Measurements from ENCODE around the gene CD44.

Gene CD44

DNA sequence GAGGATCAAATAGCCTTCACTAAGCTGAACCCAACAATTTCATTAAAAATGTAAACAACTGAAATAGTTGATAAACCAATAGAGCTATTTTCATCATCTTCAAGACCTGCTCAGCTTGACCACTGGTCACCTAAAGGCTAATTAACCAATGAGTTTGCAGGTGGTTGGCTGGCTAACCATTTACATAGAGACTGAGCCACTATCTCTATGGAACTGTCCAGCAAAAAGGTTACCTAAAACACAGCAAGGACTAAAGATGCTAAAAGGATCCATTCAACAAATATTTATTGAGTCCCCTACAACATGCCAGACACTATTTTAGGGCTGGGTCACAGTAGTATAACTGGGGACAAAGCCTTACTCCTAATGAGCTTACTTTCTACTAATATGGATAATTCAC is 123.8 kb downstream of the CD44 start:
- TF ChIP-seq MAX (IDR thresholded peaks at IDR 0.05), result no peak
- no peak for TF ChIP-seq TAF1 (IDR thresholded peaks at IDR 0.05; ENCODE audit: low read depth)
- TF ChIP-seq REST (IDR thresholded peaks at IDR 0.05; ENCODE audit: low read depth), result peak; percentile 72
- no peak for TF ChIP-seq EGR1 (IDR thresholded peaks at IDR 0.05)

DNA sequence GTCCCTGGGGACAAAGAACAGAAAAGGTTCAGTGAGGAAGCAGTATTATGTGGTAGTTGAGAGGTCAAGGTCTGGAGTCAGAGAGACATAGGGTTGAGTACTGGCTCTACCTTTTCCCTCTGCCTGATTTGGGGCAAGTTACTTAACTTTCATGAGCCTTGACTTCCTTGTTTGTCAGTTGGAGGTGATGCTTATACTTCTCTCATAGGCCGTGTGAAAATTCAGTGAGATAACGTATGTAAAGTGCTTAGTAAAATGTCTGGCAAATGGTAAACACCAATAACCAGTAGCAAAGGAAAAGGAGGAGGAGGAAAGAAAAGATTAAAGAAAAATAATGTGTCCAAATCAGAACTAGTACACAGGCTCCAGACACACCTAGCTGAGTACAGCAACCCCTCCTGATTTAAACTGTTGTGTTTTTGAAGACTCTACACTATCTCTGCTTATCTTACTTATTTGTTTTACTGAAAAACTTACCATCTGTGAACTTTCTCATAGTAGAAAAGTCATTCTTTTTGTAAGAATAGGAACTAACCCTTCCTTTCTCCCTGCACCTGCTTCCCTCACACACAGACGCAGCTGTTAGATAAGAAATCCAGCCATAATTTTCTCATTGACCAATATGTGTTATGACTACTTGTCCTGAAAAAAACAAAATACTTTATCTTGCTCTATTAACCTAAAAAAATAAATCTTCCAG is 126.9 kb downstream of the CD44 start:
- no peak for TF ChIP-seq FOXM1 (IDR thresholded peaks at IDR 0.05; ENCODE audit: borderline replicate concordance, low read depth)
- TF ChIP-seq TAF1 (IDR thresholded peaks at IDR 0.05; ENCODE audit: low read depth), result no peak
- TF ChIP-seq EGR1 (IDR thresholded peaks at IDR 0.05), result no peak
- no peak for TF ChIP-seq REST (IDR thresholded peaks at IDR 0.05; ENCODE audit: low read depth)
- no peak for TF ChIP-seq CEBPB (IDR thresholded peaks at IDR 0.05)
- no peak for TF ChIP-seq NFIC (IDR thresholded peaks at IDR 0.05)
- TF ChIP-seq CREB1 (IDR thresholded peaks at IDR 0.05; ENCODE audit: low read depth), result no peak
- no peak for TF ChIP-seq ZBTB7A (IDR thresholded peaks at IDR 0.05; ENCODE audit: low read depth)
- TF ChIP-seq MAX (IDR thresholded peaks at IDR 0.05), result no peak
- no peak for TF ChIP-seq TEAD4 (IDR thresholded peaks at IDR 0.05)

- TF ChIP-seq FOXM1 (IDR thresholded peaks at IDR 0.05; ENCODE audit: borderline replicate concordance, low read depth) (no peak), MAX (IDR thresholded peaks at IDR 0.05) (no peak), ZBTB7A (IDR thresholded peaks at IDR 0.05; ENCODE audit: low read depth) (no peak)
These were observed 128.5 kb downstream of the CD44 start for GRCh38 chr11:35267504-35267903.

GRCh38 chr11:35270342-35270741 is 131.4 kb downstream of the CD44 start:
- no peak for TF ChIP-seq REST (IDR thresholded peaks at IDR 0.05; ENCODE audit: low read depth)
- no peak for TF ChIP-seq ZBTB7A (IDR thresholded peaks at IDR 0.05; ENCODE audit: low read depth)
- TF ChIP-seq YY1 (IDR thresholded peaks at IDR 0.05; ENCODE audit: low read depth), result no peak

GRCh38 chr11:35271031-35271430 is 132.1 kb downstream of the CD44 start:
- TF ChIP-seq RAD21 (IDR thresholded peaks at IDR 0.05; ENCODE audit: low read depth) (no peak), NFIC (IDR thresholded peaks at IDR 0.05) (no peak), TEAD4 (IDR thresholded peaks at IDR 0.05) (no peak), TCF12 (IDR thresholded peaks at IDR 0.05; ENCODE audit: low read depth) (no peak), REST (IDR thresholded peaks at IDR 0.05; ENCODE audit: low read depth) (no peak), ZBTB7A (IDR thresholded peaks at IDR 0.05; ENCODE audit: low read depth) (no peak)
- TF ChIP-seq, protein P1, sequence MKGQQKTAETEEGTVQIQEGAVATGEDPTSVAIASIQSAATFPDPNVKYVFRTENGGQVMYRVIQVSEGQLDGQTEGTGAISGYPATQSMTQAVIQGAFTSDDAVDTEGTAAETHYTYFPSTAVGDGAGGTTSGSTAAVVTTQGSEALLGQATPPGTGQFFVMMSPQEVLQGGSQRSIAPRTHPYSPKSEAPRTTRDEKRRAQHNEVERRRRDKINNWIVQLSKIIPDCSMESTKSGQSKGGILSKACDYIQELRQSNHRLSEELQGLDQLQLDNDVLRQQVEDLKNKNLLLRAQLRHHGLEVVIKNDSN (IDR thresholded peaks at IDR 0.05), result no peak

Measured in Ishikawa (cell line).